SU-DHL-6 (cell line): Measurements from ENCODE around the gene STIP1.

Source experiments
- H2AFZ ChIP-seq: fragments of 200-600 bp; sonication (generic); 2 replicates; pipeline ENCODE4 v1.6.1; 2014; ENCODE audit warnings: low read depth, mild to moderate bottlenecking, moderate library complexity, mixed read lengths, antibody characterized with exemption, low read length; ENCODE audit not compliant: severe bottlenecking
- H3F3A ChIP-seq: fragments of 200-600 bp; shearing (Covaris generic); 2 replicates; pipeline ENCODE4 v1.6.0; 2016; ENCODE audit warnings: antibody characterized with exemption, mild to moderate bottlenecking; ENCODE audit not compliant: insufficient read depth
- H3K27ac ChIP-seq: fragments of 200-600 bp; sonication (generic); 2 replicates; pipeline ENCODE4 v1.5.1; 2016; ENCODE audit warnings: low read depth, mild to moderate bottlenecking, low read length, moderate library complexity, mixed read lengths
- H3K27me3 ChIP-seq: fragments of 200-600 bp; sonication (generic), shearing (Covaris generic); 2 replicates; pipeline ENCODE4 v1.6.0; 2014; ENCODE audit warnings: mild to moderate bottlenecking, low read length
- H3K36me3 ChIP-seq: fragments of 200-600 bp; sonication (generic); 2 replicates; pipeline ENCODE4 v1.6.1; 2014; ENCODE audit warnings: mild to moderate bottlenecking, low read length, mixed read lengths
- H3K4me2 ChIP-seq: fragments of 300-600, 200-600 bp; shearing (Covaris generic), sonication (generic); 2 replicates; pipeline ENCODE4 v1.6.0; 2014; ENCODE audit warnings: low read length, low read depth, mild to moderate bottlenecking; ENCODE audit not compliant: poor library complexity, severe bottlenecking
- H3K4me3 ChIP-seq: fragments of 200-600 bp; sonication (generic); 2 replicates; pipeline ENCODE4 v1.5.1; 2014; ENCODE audit warnings: antibody characterized with exemption, low read length, mild to moderate bottlenecking, mixed read lengths; ENCODE audit not compliant: insufficient read depth, poor library complexity, severe bottlenecking
- H3K79me2 ChIP-seq: fragments of 200-600 bp; sonication (generic); 2 replicates; pipeline ENCODE4 v1.6.1; 2014; ENCODE audit warnings: mild to moderate bottlenecking, low read length, moderate library complexity; ENCODE audit not compliant: insufficient read depth
- H3K9ac ChIP-seq: fragments of 200-600 bp; sonication (generic); 2 replicates; pipeline ENCODE4 v1.7.0; 2014; ENCODE audit warnings: mild to moderate bottlenecking, low read length
- H3K9me2 ChIP-seq: fragments of 200-600 bp; sonication (generic); replicated peaks from 2 replicates; pipeline ENCODE4 v1.6.1; 2014; ENCODE audit warnings: low read length; ENCODE audit not compliant: insufficient read depth
- H3K9me3 ChIP-seq: fragments of 200-600 bp; sonication (generic); 2 replicates; pipeline ENCODE4 v1.6.1; 2014; ENCODE audit warnings: low read length, mixed read lengths; ENCODE audit not compliant: insufficient read depth
- H4K20me1 ChIP-seq: fragments of 200-600 bp; sonication (generic); 2 replicates; pipeline ENCODE4 v1.6.1; 2014; ENCODE audit warnings: low read depth, mild to moderate bottlenecking, antibody characterized with exemption, low read length, moderate library complexity, mixed read lengths
- CTCF ChIP-seq: fragments of 200-600 bp; sonication (generic); IDR thresholded peaks from one replicate; pipeline ENCODE4 v1.5.1; 2017; ENCODE audit warnings: antibody characterized with exemption, mild to moderate bottlenecking, low read length, moderate library complexity; ENCODE audit not compliant: insufficient read depth, poor library complexity, severe bottlenecking
- EZH2phosphoT487 ChIP-seq: fragments of 200-600 bp; sonication (generic), shearing (Covaris generic); conservative IDR thresholded peaks from 2 replicates; pipeline ENCODE4 v1.6.1; 2018; ENCODE audit warnings: mild to moderate bottlenecking, antibody characterized with exemption, low read length, moderate library complexity, mixed read lengths

Gene STIP1

GRCh38 chr11:64253481-64253880 is 67.5 kb downstream of the STIP1 start:
- no peak overlapping the region for H3K4me3 ChIP-seq
- H3K9me3 ChIP-seq = no peaks in the 10 kb centered on the region
- H3K9me2 ChIP-seq = no peaks in the 10 kb centered on the region
- no peak overlapping the region for H3K27ac ChIP-seq
- 0 out of 2 replicates have a peak, but pooled peaks cover 3% of the 10 kb centered on the region for H3F3A ChIP-seq
- no peak overlapping the region for H3K4me2 ChIP-seq
- no peak overlapping the region for H3K9ac ChIP-seq
- no peaks in the 10 kb centered on the region for H3K36me3 ChIP-seq
- H2AFZ ChIP-seq = no peak overlapping the region
- TF ChIP-seq CTCF (no peak), EZH2phosphoT487 (no peak)
- no peaks in the 10 kb centered on the region for H4K20me1 ChIP-seq
- no peaks in the 10 kb centered on the region for H3K27me3 ChIP-seq
- peaks cover 9% of the 10 kb centered on the region; the same call in 1 of the 2 replicates for H3K79me2 ChIP-seq
